NCI-H345 treated with DMSO at 0.1 percent for 48 hours (cell line): ENCODE results near the gene FASTK.
"Not testable (repeated sequence)": the region's sequence is repeated elsewhere in the genome, so short reads cannot be mapped to it uniquely, and the experiment has no call there.

Experiments used
- DNase-seq: peaks from one replicate; lab custom pipeline; 2025; ENCODE audit not compliant: unreplicated experiment; lab: John Stamatoyannopoulos, UW

Gene FASTK

GRCh38 chr7:151053751-151054150 is 26.9 kb downstream of the FASTK start:
- no peak for DNase-seq

GRCh38 chr7:151053096-151053495 is 27.5 kb downstream of the FASTK start:
- DNase-seq = no peak

GRCh38 chr7:151051108-151051507 is 29.5 kb downstream of the FASTK start:
- DNase-seq = no peak

- DNase-seq = no peak
Observed at GRCh38 chr7:151048911-151049463, 31.6 kb downstream of the FASTK start.

- no peak for DNase-seq
Observed at GRCh38 chr7:151047976-151048815, 32.4 kb downstream of the FASTK start, which contains the start of gene ASIC3. Gene ASIC3, plus strand, starts transcription at chr7:151048531. Its CDS starts 355 bp downstream, at chr7:151048886.

- DNase-seq = no peak
Observed at GRCh38 chr7:151046603-151047573, 33.7 kb downstream of the FASTK start.

- DNase-seq = no peak
Observed at GRCh38 chr7:151045967-151046366, 34.6 kb downstream of the FASTK start.

- DNase-seq = no peak
Observed at GRCh38 chr7:151045262-151045661, 35.3 kb downstream of the FASTK start.

GRCh38 chr7:151043959-151044358 is 36.6 kb downstream of the FASTK start:
- no peak for DNase-seq

GRCh38 chr7:151043449-151043848 is 37.2 kb downstream of the FASTK start:
- DNase-seq = not testable (repeated sequence)

- DNase-seq = no peak
Observed at GRCh38 chr7:151040616-151041375, 39.8 kb downstream of the FASTK start.

- no peak for DNase-seq
Observed at GRCh38 chr7:151039850-151040548, 40.6 kb downstream of the FASTK start.

GRCh38 chr7:151038951-151039849 is 41.4 kb downstream of the FASTK start:
- no peak for DNase-seq

- DNase-seq = no peak
Observed at GRCh38 chr7:151035902-151036301, 44.7 kb downstream of the FASTK start.

GRCh38 chr7:151035026-151035717 is 45.4 kb downstream of the FASTK start:
- no peak for DNase-seq

- DNase-seq = no peak
Observed at GRCh38 chr7:151034312-151035025, 46.1 kb downstream of the FASTK start.

GRCh38 chr7:151033864-151034249 is 46.8 kb downstream of the FASTK start:
- no peak for DNase-seq
